Tongue (tissue), 1 donor: ENCODE results near the gene FGF1. TPM values are rescaled to one million over a fixed set of nuclear protein-coding genes. Genes with fewer than 3 reads are reported as not detected.

ENCODE experiments used
- total RNA-seq: library from RNA; depleted of rRNA; stranded (reverse); fragments of >200 nt; gene quantifications from one replicate; pipeline ENCODE4 v1.2.3, GENCODE V29; 2014

FGF1 gene
- total RNA-seq, 1 donor from 2014 or later: 8.7 TPM

Other genes with a start within 250 kb of the FGF1 start
- 36.7 TPM for gene ARHGAP26, start 84.3 kb upstream of the FGF1 start, total RNA-seq